Omental fat pad (tissue), 4 donors: ENCODE results near the gene TMEM9. TPM values are rescaled to one million over a fixed set of nuclear protein-coding genes. Genes with fewer than 3 reads are reported as not detected.

Experiments
- ATAC-seq: fragments of 150-250 bp; one replicate; pipeline ENCODE4 v1.9.1; 2016; ENCODE audit warnings: mild to moderate bottlenecking, moderate library complexity; ENCODE audit not compliant: low FRiP score
- DNase-seq: peaks from one replicate; pipeline ENCODE4 v3.0.0-alpha.2; 2019; ENCODE audit warnings: low spot score
- total RNA-seq, 4 donors: library from RNA; depleted of rRNA; stranded (reverse); fragments of >200 nt; gene quantifications; one replicate each; pipeline ENCODE4 v1.1.0, GENCODE V29; 2016
- TF ChIP-seq, protein P1 (sequence below), 3 donors: fragments of 450-650 bp; IDR thresholded peaks; one replicate each; pipeline ENCODE4 v1.5.1; 2016 to 2017; ENCODE audit warnings: antibody characterized with exemption in 3 of 3, mild to moderate bottlenecking in 3 of 3, moderate library complexity in 2 of 3

The TMEM9 gene
- total RNA-seq, 4 donors from 2014 or later, result 26.2 to 53.8 (median 45.7) TPM

DNA sequence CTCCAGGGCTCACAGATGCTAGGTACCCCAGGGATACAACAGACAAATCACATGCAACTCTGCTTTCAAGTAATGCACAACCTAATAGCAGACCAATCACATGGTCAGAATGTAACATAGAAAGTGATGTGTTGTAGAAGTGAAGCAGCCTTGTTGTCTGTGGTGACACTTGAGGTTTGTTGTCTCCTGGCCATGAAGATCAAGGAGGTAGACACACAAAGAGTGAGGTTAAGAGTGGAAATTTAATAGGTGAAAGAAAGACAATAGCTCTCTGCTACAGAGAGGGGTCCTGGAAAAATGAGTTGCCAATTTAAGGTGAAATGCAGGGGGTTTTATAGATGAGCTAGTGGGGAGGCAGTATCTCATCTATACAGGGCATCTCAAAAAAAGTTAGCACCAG is 2.5 kb upstream of the TMEM9 start:
- no peak for DNase-seq
- TF ChIP-seq, protein P1, sequence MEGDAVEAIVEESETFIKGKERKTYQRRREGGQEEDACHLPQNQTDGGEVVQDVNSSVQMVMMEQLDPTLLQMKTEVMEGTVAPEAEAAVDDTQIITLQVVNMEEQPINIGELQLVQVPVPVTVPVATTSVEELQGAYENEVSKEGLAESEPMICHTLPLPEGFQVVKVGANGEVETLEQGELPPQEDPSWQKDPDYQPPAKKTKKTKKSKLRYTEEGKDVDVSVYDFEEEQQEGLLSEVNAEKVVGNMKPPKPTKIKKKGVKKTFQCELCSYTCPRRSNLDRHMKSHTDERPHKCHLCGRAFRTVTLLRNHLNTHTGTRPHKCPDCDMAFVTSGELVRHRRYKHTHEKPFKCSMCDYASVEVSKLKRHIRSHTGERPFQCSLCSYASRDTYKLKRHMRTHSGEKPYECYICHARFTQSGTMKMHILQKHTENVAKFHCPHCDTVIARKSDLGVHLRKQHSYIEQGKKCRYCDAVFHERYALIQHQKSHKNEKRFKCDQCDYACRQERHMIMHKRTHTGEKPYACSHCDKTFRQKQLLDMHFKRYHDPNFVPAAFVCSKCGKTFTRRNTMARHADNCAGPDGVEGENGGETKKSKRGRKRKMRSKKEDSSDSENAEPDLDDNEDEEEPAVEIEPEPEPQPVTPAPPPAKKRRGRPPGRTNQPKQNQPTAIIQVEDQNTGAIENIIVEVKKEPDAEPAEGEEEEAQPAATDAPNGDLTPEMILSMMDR (IDR thresholded peaks at IDR 0.05), result no peak
- ATAC-seq, result no peak

DNA sequence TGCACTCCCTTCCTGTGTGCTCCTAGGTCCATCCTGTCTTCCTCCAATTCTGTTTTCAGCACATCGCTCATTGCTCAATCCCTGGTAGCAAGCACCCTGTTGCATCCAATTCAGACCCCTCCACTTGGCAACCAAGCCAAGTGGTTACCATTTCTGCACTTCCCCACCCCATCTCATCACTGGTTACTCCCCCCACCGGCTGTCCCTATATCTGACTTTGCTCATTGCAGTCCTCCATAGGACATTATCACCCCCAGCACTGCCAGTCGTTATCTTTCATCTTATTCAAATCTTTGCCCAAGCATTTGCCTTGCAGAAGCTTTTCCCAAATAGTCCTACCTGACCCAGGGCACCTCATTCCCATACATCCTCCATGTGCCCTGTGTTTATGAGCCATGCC is 2.1 kb upstream of the TMEM9 start:
- TF ChIP-seq, protein P1 (IDR thresholded peaks at IDR 0.05), result no peak
- ATAC-seq (no peak), DNase-seq (no peak)

DNA sequence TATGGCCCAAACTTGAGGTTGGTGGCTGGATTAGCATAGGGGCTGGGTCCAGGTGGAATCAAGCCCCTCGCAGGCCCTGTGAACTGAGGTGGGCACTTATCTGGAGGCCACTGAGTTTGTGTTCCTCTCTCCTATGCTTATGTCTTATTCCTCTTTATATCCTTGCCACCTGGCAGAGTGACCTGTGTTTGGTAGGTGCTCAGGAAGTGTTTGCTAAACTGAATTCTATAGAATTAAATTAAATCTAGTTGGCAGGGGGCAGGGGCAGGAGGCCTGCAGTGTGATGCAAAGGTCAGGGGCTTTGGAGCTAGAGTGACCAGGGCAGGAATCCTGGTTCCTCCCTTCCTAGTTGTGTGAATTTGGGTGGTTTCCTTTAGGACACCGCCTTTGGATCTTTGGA is 1.1 kb upstream of the TMEM9 start:
- ATAC-seq (no peak), DNase-seq (no peak)
- TF ChIP-seq, protein P1 (IDR thresholded peaks at IDR 0.05), result no peak

DNA sequence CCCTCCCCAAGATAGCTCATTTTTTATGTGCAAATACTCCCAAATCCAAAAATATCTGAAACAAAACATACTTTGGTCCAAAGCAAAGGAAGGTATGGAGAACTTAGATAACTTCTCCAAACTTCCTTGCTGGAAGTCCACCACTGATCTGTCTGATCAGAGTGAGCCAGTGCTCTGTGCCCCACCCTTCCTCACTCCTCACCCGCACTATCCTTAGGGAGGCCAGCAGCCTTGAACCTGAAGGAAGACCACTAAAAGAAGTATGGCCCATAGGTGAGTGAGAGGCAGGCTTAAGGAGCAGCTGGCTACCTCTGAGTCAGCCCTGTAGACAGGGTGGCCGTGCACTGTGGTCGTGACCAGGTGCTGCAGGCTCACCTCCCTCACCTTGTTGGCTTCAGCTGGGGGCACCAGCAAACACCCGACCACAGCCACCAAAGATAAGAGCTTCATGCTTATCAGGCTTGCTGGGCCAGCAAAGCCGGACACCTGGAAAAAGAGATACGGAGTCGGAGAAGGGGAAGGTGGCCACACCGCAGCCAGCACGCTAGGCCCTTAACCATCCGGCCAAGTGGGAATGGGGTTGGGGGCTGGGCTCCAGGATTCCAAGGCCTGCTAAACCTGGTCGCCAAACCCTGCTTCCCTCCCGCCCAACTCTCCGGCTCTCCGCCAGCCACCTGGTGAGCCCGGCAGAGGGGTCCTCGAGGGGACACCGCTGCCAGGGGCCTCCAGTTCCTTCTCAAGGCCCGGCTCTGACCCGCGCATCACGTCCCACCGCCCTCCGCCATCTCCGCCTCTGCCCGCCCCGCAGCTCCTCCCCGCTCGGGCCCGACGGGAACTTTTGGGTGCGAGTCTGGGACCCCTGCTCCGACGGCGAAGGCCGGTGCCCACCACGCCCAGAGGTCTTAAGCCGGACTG is 543 bp downstream of the TMEM9 start:
- ATAC-seq (peak; percentile 80), DNase-seq (no peak)
- TF ChIP-seq, protein P1 (IDR thresholded peaks at IDR 0.05), result no peak

DNA sequence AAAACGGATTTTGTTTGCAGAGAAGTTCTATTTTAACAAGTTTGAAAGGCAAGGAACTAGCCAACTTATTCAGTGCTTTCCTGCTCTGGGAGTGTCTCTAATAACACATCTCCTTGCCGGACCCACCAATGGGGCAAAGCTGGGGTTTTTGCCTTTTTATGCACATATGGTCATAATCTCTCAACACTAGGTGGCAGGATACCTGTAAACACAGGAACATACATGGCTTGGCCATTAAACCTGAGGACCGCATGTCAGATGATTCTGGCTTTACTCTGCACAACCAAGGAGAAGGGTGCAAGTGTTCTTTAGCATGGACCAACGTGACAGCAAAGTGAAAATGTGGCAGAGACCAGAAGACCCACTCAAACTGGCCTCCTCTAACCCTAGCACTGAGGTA is 4.9 kb downstream of the TMEM9 start:
- TF ChIP-seq, protein P1 (IDR thresholded peaks at IDR 0.05), result no peak
- DNase-seq (no peak), ATAC-seq (no peak)

DNA sequence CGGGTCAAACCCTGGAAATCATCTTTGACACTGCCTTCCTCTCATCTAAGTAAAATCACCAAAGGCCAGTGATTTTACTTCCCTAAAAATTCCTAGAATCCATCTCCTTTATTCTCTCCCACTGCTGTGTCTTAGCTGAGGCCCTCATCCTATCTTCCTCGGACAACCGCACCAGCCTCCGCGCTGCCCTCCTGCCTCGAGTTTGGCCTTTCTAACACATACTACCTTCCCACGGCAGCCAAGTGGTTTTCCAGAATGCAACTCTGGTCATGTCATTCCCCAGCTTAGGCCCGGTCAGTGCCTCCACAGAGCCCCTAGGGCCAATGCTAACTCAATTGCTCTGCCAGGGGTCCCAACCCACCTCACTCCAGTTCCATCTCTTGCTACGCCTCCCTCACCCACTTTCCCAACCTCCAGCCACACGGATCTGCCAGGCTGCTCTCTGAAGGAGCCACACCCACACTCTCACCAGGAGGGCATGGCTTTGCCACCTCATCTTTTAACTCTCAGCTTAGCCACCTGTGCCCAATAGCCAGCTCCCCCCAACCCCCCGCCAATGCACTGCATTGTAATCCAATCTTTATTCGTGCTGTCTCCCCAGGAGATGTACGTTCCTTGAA is 6.8 kb downstream of the TMEM9 start:
- ATAC-seq, result no peak
- TF ChIP-seq, protein P1 (IDR thresholded peaks at IDR 0.05), result no peak
- no peak for DNase-seq
